HepG2 (cell line): ENCODE data around the gene MAN2A1.

Source experiments
- CCAR2 ChIP-seq: fragments of 200-400 bp; formaldehyde crosslinking; optimal IDR thresholded peaks from 2 replicates; pipeline ENCODE3; 2018; ENCODE audit warnings: low read depth, mild to moderate bottlenecking, low read length, moderate library complexity
- HOXA7 ChIP-seq: sonication (generic); formaldehyde crosslinking; IDR thresholded peaks from 2 replicates; pipeline ENCODE4 v1.8.1; 2022; ENCODE audit warnings: mild to moderate bottlenecking, missing genetic modification reagents, moderate library complexity
- RFX5 ChIP-seq: IDR thresholded peaks from 2 replicates; pipeline ENCODE4 v1.6.1; 2011; ENCODE audit warnings: low read depth, low read length, improper control_type of control experiment
- ZNF546 ChIP-seq: sonication (generic); formaldehyde crosslinking; conservative IDR thresholded peaks from 2 replicates; pipeline ENCODE4 v1.8.1; 2023; ENCODE audit warnings: mild to moderate bottlenecking, missing genetic modification reagents

GRCh38 chr5:109654455-109654854, 35.3 kb upstream of the MAN2A1 start:
- TF ChIP-seq ZNF546 (no peak), CCAR2 (no peak), HOXA7 (CRISPR knock-in tag) (no peak), RFX5 (no peak)
